ENCODE measurements around the gene TSPAN15. TPM values are rescaled to one million over a fixed set of nuclear protein-coding genes. Genes with fewer than 3 reads are reported as not detected.

Gene TSPAN15
- total RNA-seq, 1 experiment from 2014 or later = 1.6 TPM

DNA sequence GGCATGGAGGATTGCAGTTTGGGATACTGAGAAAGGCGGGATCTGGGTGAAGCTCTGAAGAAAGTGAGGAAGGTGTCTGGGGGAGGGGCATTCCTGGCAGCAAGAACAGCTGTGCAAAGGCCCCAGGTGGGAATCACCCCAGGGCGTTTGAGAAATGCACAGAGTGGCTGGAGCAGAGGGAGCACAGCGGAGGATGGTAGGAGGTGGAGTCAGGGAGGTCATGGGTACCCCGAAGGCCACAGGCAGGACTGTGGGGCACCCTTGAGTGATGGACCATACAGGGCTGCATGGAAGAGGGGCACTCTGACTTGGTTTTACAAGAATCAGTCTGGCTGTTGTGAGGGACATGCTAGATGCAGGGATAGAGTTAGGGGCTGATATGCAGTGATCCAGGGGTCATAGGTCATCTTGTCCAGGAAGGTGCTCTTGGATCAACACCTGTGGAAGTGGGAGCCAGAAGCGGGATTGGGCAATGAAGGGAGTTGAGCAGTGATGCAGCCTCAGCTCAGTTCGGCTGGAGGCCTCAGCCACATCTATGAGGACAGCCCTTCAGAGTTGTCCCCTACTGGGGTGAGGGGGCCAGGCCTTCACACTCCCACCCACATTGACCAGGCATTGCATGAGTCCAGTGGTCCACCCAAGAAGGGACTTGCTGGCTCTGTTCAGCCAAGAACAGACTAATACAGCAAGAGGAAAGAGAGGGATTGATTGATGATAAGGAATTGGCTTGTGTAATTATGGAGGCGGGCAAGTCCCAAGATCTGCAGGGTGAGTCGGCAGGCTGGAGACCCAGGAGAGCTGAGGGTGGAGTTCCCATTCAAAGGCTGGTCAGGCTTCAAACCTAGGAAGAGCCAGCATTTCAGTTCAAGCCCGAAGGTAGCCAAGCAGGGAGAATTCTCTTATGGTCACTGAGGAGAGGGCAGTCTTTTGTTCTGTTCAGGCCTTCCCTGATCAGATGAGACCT is 48.7 kb downstream of the TSPAN15 start:
- H3K79me2 ChIP-seq (ENCODE audit: low read length) = no peaks in the 10 kb centered on the region
- H3K9me3 ChIP-seq (ENCODE audit: low read length) = no peaks in the 10 kb centered on the region
- H3K4me3 ChIP-seq (ENCODE audit: low read length) = no peak overlapping the region
- no peaks in the 10 kb centered on the region for H3K9me2 ChIP-seq (replicated peaks; ENCODE audit: insufficient read depth, low read length)
- no peaks in the 10 kb centered on the region for H3K36me3 ChIP-seq (ENCODE audit: insufficient read depth, low read length)
- no peak overlapping the region for H3K4me2 ChIP-seq (ENCODE audit: low read depth, low read length, poor library complexity, severe bottlenecking)
- DNase-seq = no peak
- no peak overlapping the region for H3K9ac ChIP-seq (ENCODE audit: low read length)
- H3K27me3 ChIP-seq (ENCODE audit: low read length) = no peaks in the 10 kb centered on the region
- H3K27ac ChIP-seq (ENCODE audit: low read length) = no peak overlapping the region
- H4K20me1 ChIP-seq (ENCODE audit: insufficient read depth, low read depth, low read length) = no peaks in the 10 kb centered on the region
- no peak overlapping the region for H2AFZ ChIP-seq (ENCODE audit: low read length)
- no peaks in the 10 kb centered on the region for H3K4me1 ChIP-seq (ENCODE audit: low read length)

GRCh38 chr10:69500864-69501468 is 49.7 kb downstream of the TSPAN15 start:
- Histone ChIP-seq H3K79me2 (ENCODE audit: low read length) (no peaks in the 10 kb centered on the region), H3K9me2 (replicated peaks; ENCODE audit: insufficient read depth, low read length) (no peaks in the 10 kb centered on the region), H3K4me1 (ENCODE audit: low read length) (no peaks in the 10 kb centered on the region), H3K27ac (ENCODE audit: low read length) (no peak overlapping the region), H4K20me1 (ENCODE audit: insufficient read depth, low read depth, low read length) (no peaks in the 10 kb centered on the region), H3K9ac (ENCODE audit: low read length) (no peak overlapping the region), H2AFZ (ENCODE audit: low read length) (no peak overlapping the region), H3K9me3 (ENCODE audit: low read length) (no peaks in the 10 kb centered on the region), H3K27me3 (ENCODE audit: low read length) (no peaks in the 10 kb centered on the region), H3K4me3 (ENCODE audit: low read length) (no peak overlapping the region), H3K36me3 (ENCODE audit: insufficient read depth, low read length) (no peaks in the 10 kb centered on the region), H3K4me2 (ENCODE audit: low read depth, low read length, poor library complexity, severe bottlenecking) (no peak overlapping the region)
- DNase-seq = no peak

GRCh38 chr10:69501657-69502056 is 50.4 kb downstream of the TSPAN15 start:
- Histone ChIP-seq H3K4me2 (ENCODE audit: low read depth, low read length, poor library complexity, severe bottlenecking) (no peak overlapping the region), H2AFZ (ENCODE audit: low read length) (no peak overlapping the region), H3K9me3 (ENCODE audit: low read length) (no peaks in the 10 kb centered on the region), H3K4me1 (ENCODE audit: low read length) (no peaks in the 10 kb centered on the region), H4K20me1 (ENCODE audit: insufficient read depth, low read depth, low read length) (no peaks in the 10 kb centered on the region), H3K9ac (ENCODE audit: low read length) (no peak overlapping the region), H3K27ac (ENCODE audit: low read length) (no peak overlapping the region), H3K36me3 (ENCODE audit: insufficient read depth, low read length) (no peaks in the 10 kb centered on the region), H3K27me3 (ENCODE audit: low read length) (no peaks in the 10 kb centered on the region), H3K4me3 (ENCODE audit: low read length) (no peak overlapping the region), H3K9me2 (replicated peaks; ENCODE audit: insufficient read depth, low read length) (no peaks in the 10 kb centered on the region), H3K79me2 (ENCODE audit: low read length) (no peaks in the 10 kb centered on the region)
- DNase-seq = no peak

DNA sequence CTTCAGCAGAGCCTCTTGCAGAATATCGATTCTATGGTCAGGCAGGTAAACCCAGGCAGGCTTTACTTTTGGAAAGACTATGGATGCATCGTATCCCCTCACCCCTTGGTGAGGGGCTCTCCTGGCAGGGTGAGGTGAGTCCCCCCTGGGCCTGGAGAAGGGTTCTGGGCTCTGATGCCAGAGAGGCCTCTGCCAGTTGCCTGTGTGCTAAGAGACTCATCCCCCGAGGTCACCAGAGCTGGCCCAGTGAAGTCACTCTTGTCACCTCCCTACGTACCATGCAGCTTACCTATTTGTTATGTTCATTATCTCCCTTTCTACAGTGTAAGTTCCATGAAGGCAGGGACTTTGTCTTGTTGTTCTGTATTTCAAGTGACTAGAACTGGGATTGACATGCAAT is 51.3 kb downstream of the TSPAN15 start:
- H3K36me3 ChIP-seq (ENCODE audit: insufficient read depth, low read length) = no peaks in the 10 kb centered on the region
- H3K9me2 ChIP-seq (replicated peaks; ENCODE audit: insufficient read depth, low read length) = no peaks in the 10 kb centered on the region
- no peaks in the 10 kb centered on the region for H3K27me3 ChIP-seq (ENCODE audit: low read length)
- H3K79me2 ChIP-seq (ENCODE audit: low read length) = no peaks in the 10 kb centered on the region
- H3K4me1 ChIP-seq (ENCODE audit: low read length) = peaks cover 3% of the 10 kb centered on the region; the same call in 1 of the 2 replicates
- H3K4me2 ChIP-seq (ENCODE audit: low read depth, low read length, poor library complexity, severe bottlenecking) = no peak overlapping the region
- H3K4me3 ChIP-seq (ENCODE audit: low read length) = no peak overlapping the region
- H3K27ac ChIP-seq (ENCODE audit: low read length) = no peak overlapping the region
- no peak overlapping the region for H3K9ac ChIP-seq (ENCODE audit: low read length)
- no peak overlapping the region for H2AFZ ChIP-seq (ENCODE audit: low read length)
- DNase-seq = no peak
- no peaks in the 10 kb centered on the region for H4K20me1 ChIP-seq (ENCODE audit: insufficient read depth, low read depth, low read length)
- no peaks in the 10 kb centered on the region for H3K9me3 ChIP-seq (ENCODE audit: low read length)

- no peaks in the 10 kb centered on the region for H3K9me2 ChIP-seq (replicated peaks; ENCODE audit: insufficient read depth, low read length)
- no peaks in the 10 kb centered on the region for H4K20me1 ChIP-seq (ENCODE audit: insufficient read depth, low read depth, low read length)
- H3K27ac ChIP-seq (ENCODE audit: low read length) = no peak overlapping the region
- DNase-seq = no peak
- H3K9ac ChIP-seq (ENCODE audit: low read length) = no peak overlapping the region
- H3K4me3 ChIP-seq (ENCODE audit: low read length) = no peak overlapping the region
- no peaks in the 10 kb centered on the region for H3K36me3 ChIP-seq (ENCODE audit: insufficient read depth, low read length)
- H3K9me3 ChIP-seq (ENCODE audit: low read length) = no peaks in the 10 kb centered on the region
- no peaks in the 10 kb centered on the region for H3K79me2 ChIP-seq (ENCODE audit: low read length)
- peaks cover 5% of the 10 kb centered on the region; the same call in 1 of the 2 replicates for H3K4me1 ChIP-seq (ENCODE audit: low read length)
- H3K4me2 ChIP-seq (ENCODE audit: low read depth, low read length, poor library complexity, severe bottlenecking) = no peak overlapping the region
- no peak overlapping the region for H2AFZ ChIP-seq (ENCODE audit: low read length)
- no peaks in the 10 kb centered on the region for H3K27me3 ChIP-seq (ENCODE audit: low read length)
These were observed 52.0 kb downstream of the TSPAN15 start for GRCh38 chr10:69503001-69503895.

GRCh38 chr10:69503896-69504265 is 52.6 kb downstream of the TSPAN15 start:
- H4K20me1 ChIP-seq (ENCODE audit: insufficient read depth, low read depth, low read length) = no peaks in the 10 kb centered on the region
- H3K9ac ChIP-seq (ENCODE audit: low read length) = no peak overlapping the region
- H3K4me3 ChIP-seq (ENCODE audit: low read length) = no peak overlapping the region
- H3K27ac ChIP-seq (ENCODE audit: low read length) = no peak overlapping the region
- no peak overlapping the region for H3K4me2 ChIP-seq (ENCODE audit: low read depth, low read length, poor library complexity, severe bottlenecking)
- H3K79me2 ChIP-seq (ENCODE audit: low read length) = no peaks in the 10 kb centered on the region
- no peaks in the 10 kb centered on the region for H3K9me2 ChIP-seq (replicated peaks; ENCODE audit: insufficient read depth, low read length)
- no peaks in the 10 kb centered on the region for H3K9me3 ChIP-seq (ENCODE audit: low read length)
- H3K4me1 ChIP-seq (ENCODE audit: low read length) = peaks cover 5% of the 10 kb centered on the region; the same call in 1 of the 2 replicates
- DNase-seq = no peak
- no peak overlapping the region for H2AFZ ChIP-seq (ENCODE audit: low read length)
- no peaks in the 10 kb centered on the region for H3K27me3 ChIP-seq (ENCODE audit: low read length)
- H3K36me3 ChIP-seq (ENCODE audit: insufficient read depth, low read length) = no peaks in the 10 kb centered on the region

GRCh38 chr10:69504576-69505250 is 53.4 kb downstream of the TSPAN15 start:
- Histone ChIP-seq H3K9me2 (replicated peaks; ENCODE audit: insufficient read depth, low read length) (no peaks in the 10 kb centered on the region), H3K9ac (ENCODE audit: low read length) (no peak overlapping the region), H3K27me3 (ENCODE audit: low read length) (no peaks in the 10 kb centered on the region), H3K4me2 (ENCODE audit: low read depth, low read length, poor library complexity, severe bottlenecking) (no peak overlapping the region), H3K4me1 (ENCODE audit: low read length) (peaks cover 5% of the 10 kb centered on the region; the same call in 1 of the 2 replicates), H3K9me3 (ENCODE audit: low read length) (no peaks in the 10 kb centered on the region), H3K27ac (ENCODE audit: low read length) (no peak overlapping the region), H2AFZ (ENCODE audit: low read length) (no peak overlapping the region), H3K36me3 (ENCODE audit: insufficient read depth, low read length) (no peaks in the 10 kb centered on the region), H4K20me1 (ENCODE audit: insufficient read depth, low read depth, low read length) (no peaks in the 10 kb centered on the region), H3K79me2 (ENCODE audit: low read length) (no peaks in the 10 kb centered on the region), H3K4me3 (ENCODE audit: low read length) (no peak overlapping the region)
- no peak for DNase-seq
